HL-60 (cell line): ENCODE data around the gene ZNF275.

Experiments used
- CTCF ChIP-seq: IDR thresholded peaks from one replicate; pipeline ENCODE4 v1.5.1; 2011; ENCODE audit warnings: low read length, control low read depth, inconsistent platforms; ENCODE audit not compliant: insufficient read depth
- POLR2AphosphoS5 ChIP-seq: IDR thresholded peaks from 2 replicates; pipeline ENCODE4 v1.6.1; 2012; ENCODE audit warnings: low read depth
- REST ChIP-seq: IDR thresholded peaks from 2 replicates; pipeline ENCODE4 v1.6.1; 2012; ENCODE audit warnings: low read depth; ENCODE audit not compliant: insufficient replicate concordance

- no peak for TF ChIP-seq POLR2AphosphoS5
- no peak for TF ChIP-seq CTCF
- no peak for TF ChIP-seq REST
Measured at GRCh38 chrX:153366119-153366518, 32.2 kb downstream of the ZNF275 start.
